DND-41 (cell line): ENCODE data around the gene BCL2L1.
A peak's percentile ranks its signal among the peaks of the same experiment; 100 is the strongest.

Source experiments
- ATAC-seq: fragments of 200-7000 bp; cut with Tn5 transposase; 3 replicates; pipeline ENCODE4 v1.9.1; 2021; ENCODE audit warnings: low read depth; ENCODE audit not compliant: insufficient read depth
- DNase-seq: peaks from one replicate; pipeline ENCODE4 v3.0.0-alpha.2; 2020
- H2AFZ ChIP-seq: 2 replicates; pipeline ENCODE4 v1.6.0; 2012; ENCODE audit warnings: low read depth, low read length
- H3K27ac ChIP-seq: 2 replicates; pipeline ENCODE4 v1.5.1; 2012; ENCODE audit warnings: low read length, inconsistent platforms
- H3K27me3 ChIP-seq: fragments of 200-600 bp; sonication (generic); 2 replicates; pipeline ENCODE4 v1.6.0; 2012; ENCODE audit warnings: low read length, mild to moderate bottlenecking, inconsistent platforms; ENCODE audit not compliant: insufficient read depth, poor library complexity
- H3K36me3 ChIP-seq: 2 replicates; pipeline ENCODE4 v1.5.1; 2012; ENCODE audit warnings: low read length, inconsistent platforms; ENCODE audit not compliant: insufficient read depth
- H3K4me1 ChIP-seq: 2 replicates; pipeline ENCODE4 v1.5.1; 2012; ENCODE audit warnings: mild to moderate bottlenecking, low read length; ENCODE audit not compliant: insufficient read depth
- H3K4me2 ChIP-seq: 2 replicates; pipeline ENCODE4 v1.6.0; 2012; ENCODE audit warnings: mild to moderate bottlenecking, moderate library complexity, low read length, inconsistent platforms; ENCODE audit not compliant: insufficient read depth
- H3K4me3 ChIP-seq, 2 experiments: fragments of 200-600 bp in 1 of 2; shearing (Covaris generic) in 1 of 2; 2 replicates each; pipeline ENCODE4 v1.5.1; 2012 to 2016; ENCODE audit warnings: inconsistent platforms in 2 of 2, low read length in 2 of 2, mild to moderate bottlenecking in 2 of 2, low read depth in 1 of 2, moderate library complexity in 1 of 2
- H3K79me2 ChIP-seq: 2 replicates; pipeline ENCODE4 v1.6.0; 2012; ENCODE audit warnings: low read length, inconsistent platforms; ENCODE audit not compliant: insufficient read depth
- H3K9ac ChIP-seq: 2 replicates; pipeline ENCODE4 v1.6.0; 2012; ENCODE audit warnings: low read depth, mild to moderate bottlenecking, inconsistent platforms, low read length, moderate library complexity
- H3K9me3 ChIP-seq: 2 replicates; pipeline ENCODE4 v1.5.1; 2012; ENCODE audit warnings: low read length, moderate library complexity, mild to moderate bottlenecking, inconsistent platforms; ENCODE audit not compliant: insufficient read depth, severe bottlenecking
- H4K20me1 ChIP-seq: 2 replicates; pipeline ENCODE4 v1.6.0; 2012; ENCODE audit warnings: low read length; ENCODE audit not compliant: insufficient read depth
- CTCF ChIP-seq: IDR thresholded peaks from 2 replicates; pipeline ENCODE4 v1.5.1; 2012; ENCODE audit warnings: borderline replicate concordance, low read length, moderate library complexity, mild to moderate bottlenecking; ENCODE audit not compliant: poor library complexity, severe bottlenecking; ENCODE audit errors: extremely low read depth
- EZH2 ChIP-seq: IDR thresholded peaks from 3 replicates; pipeline ENCODE4 v1.6.1; 2012; ENCODE audit warnings: borderline replicate concordance, low read depth, mild to moderate bottlenecking, moderate library complexity, low read length, inconsistent platforms; ENCODE audit not compliant: severe bottlenecking

BCL2L1 gene

DNA sequence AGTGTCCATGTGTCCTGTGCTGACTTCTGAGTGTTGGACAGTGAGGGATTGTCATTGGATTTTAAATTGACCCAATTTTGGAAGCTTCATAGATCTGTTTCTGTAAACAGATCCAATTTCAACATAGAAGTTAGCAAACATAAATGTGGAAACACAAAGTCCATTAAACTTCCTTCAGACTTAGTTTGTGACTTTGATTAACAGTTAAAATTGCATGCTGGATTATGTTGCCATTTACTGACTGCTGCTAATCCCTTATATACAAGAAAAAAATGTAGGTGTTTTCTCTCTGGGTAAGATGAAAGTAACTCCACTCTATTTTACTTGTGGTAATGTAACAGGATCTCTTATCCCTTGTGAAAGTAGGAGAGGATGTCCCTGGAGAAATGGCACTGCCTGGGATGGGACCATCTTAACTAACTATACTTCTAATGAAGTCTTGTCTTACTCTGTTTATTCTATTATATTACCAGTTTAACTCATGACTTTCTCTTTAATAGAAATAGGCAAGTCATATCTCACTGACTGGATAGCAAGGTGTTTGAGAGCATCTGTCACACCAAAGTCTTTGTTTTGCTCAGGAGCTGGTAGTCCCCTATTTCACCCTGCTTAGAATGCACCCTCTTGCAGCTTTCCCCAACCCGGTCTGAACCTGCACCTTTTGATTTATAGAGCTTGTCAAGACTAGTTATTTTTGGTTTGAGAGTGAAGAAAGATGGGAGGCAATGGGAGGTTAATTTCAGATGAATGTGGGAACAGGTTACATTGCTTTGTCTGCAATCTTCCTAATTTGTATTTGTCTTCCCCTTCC lies 23.6 kb upstream of the BCL2L1 start:
- Histone ChIP-seq H3K4me3 (peak overlapping the region in 1 of 2 experiments; percentile 22; a peak in 1 of 4 replicates), H2AFZ (no peak overlapping the region)

GRCh38 chr20:31740656-31741323 lies 18.1 kb upstream of the BCL2L1 start:
- peak overlapping the region; percentile 87 for H3K4me2 ChIP-seq
- H3K79me2 ChIP-seq = peaks cover 76% of the 10 kb centered on the region
- peak overlapping the region; percentile 51 to 73 for H3K4me3 ChIP-seq
- H3K4me1 ChIP-seq = peaks cover 64% of the 10 kb centered on the region
- peak overlapping the region; percentile 77 for H3K9ac ChIP-seq
- H2AFZ ChIP-seq = no peak overlapping the region
- TF ChIP-seq EZH2 = no peak
- TF ChIP-seq CTCF = no peak
- ATAC-seq (no peak), DNase-seq (no peak)
- H4K20me1 ChIP-seq = peaks cover 19% of the 10 kb centered on the region; the same call in 1 of the 2 replicates
- no peaks in the 10 kb centered on the region for H3K27me3 ChIP-seq
- H3K9me3 ChIP-seq = no peaks in the 10 kb centered on the region
- H3K27ac ChIP-seq = peak overlapping the region; percentile 91
- H3K36me3 ChIP-seq = peaks cover 52% of the 10 kb centered on the region

More for the DNA sequence above, 23.6 kb upstream of the BCL2L1 start:
- no peak for DNase-seq
- Histone ChIP-seq H3K4me1 (peaks cover 55% of the 10 kb centered on the region), H3K9me3 (no peaks in the 10 kb centered on the region), H3K9ac (no peak overlapping the region), H3K27me3 (no peaks in the 10 kb centered on the region), H3K27ac (peak overlapping the region; percentile 29; the same call in 1 of the 2 replicates), H3K79me2 (peaks cover 97% of the 10 kb centered on the region), H3K36me3 (peaks cover 86% of the 10 kb centered on the region), H3K4me2 (peak overlapping the region; percentile 43), H4K20me1 (peaks cover 43% of the 10 kb centered on the region)
- no peak for ATAC-seq
- TF ChIP-seq EZH2 (no peak), CTCF (no peak)

DNA sequence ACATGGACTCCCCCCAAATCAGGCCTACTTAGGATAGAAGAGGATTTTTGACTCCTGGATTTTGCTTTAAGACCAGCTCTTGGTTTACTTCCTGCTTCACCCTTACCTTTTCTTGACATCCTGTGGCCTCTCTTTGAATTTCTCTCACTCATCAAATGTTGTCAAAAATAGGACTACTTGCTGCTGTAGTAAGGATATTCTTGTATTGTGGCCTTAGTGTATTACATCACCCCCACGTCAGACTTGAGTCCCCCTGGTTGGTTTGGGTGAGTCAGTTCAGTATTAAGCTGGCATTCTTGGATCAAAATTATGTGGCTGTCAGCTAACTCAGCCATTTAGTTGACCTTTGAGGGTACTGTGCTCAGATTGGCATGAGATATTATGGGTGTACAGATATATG lies 17.5 kb upstream of the BCL2L1 start:
- ATAC-seq = no peak

More for the DNA sequence above, 17.5 kb upstream of the BCL2L1 start:
- H3K79me2 ChIP-seq = peaks cover 70% of the 10 kb centered on the region
- H4K20me1 ChIP-seq = peaks cover 16% of the 10 kb centered on the region; the same call in 1 of the 2 replicates
- H3K27ac ChIP-seq = peak overlapping the region; percentile 91
- peak overlapping the region; percentile 51 to 73 for H3K4me3 ChIP-seq
- no peak for TF ChIP-seq CTCF
- TF ChIP-seq EZH2 = no peak
- no peaks in the 10 kb centered on the region for H3K27me3 ChIP-seq
- H3K4me2 ChIP-seq = peak overlapping the region; percentile 87
- H3K9me3 ChIP-seq = no peaks in the 10 kb centered on the region
- H3K4me1 ChIP-seq = peaks cover 58% of the 10 kb centered on the region
- no peak overlapping the region for H2AFZ ChIP-seq
- no peak for DNase-seq
- H3K36me3 ChIP-seq = peaks cover 47% of the 10 kb centered on the region
- peak overlapping the region; percentile 77 for H3K9ac ChIP-seq
